ENCODE data around the gene C4orf54. TPM values are rescaled to one million over a fixed set of nuclear protein-coding genes. Genes with fewer than 3 reads are reported as not detected.
A peak's percentile ranks its signal among the peaks of the same experiment; 100 is the strongest.

C4orf54 gene
- total RNA-seq, 1 donor = not detected

DNA sequence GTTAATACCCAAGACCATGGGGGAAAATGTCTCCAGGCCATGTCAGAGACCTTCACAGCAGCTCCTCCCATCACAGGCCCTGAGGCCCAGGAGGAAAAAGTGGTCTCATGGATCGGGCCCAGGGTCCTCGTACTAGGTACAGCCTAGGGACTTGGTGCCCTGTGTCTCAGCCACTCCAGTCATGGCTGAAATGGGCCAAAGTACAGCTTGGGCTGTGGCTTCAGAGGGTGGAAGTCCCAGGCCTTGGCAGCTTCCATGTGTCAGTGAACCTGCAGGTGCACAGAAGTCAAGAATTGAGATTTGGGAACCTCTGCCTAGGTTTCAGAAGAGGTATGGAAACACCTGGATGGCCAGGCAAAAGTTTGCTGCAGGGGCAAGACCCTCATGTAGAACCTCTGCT lies 27.6 kb upstream of the C4orf54 start:
- H3K4me3 ChIP-seq (ENCODE audit: low read depth, low read length) = no peak overlapping the region
- TF ChIP-seq CTCF (IDR thresholded peaks at IDR 0.05; ENCODE audit: insufficient read depth, low read length) = no peak
- DNase-seq (ENCODE audit: low read depth) = no peak

DNA sequence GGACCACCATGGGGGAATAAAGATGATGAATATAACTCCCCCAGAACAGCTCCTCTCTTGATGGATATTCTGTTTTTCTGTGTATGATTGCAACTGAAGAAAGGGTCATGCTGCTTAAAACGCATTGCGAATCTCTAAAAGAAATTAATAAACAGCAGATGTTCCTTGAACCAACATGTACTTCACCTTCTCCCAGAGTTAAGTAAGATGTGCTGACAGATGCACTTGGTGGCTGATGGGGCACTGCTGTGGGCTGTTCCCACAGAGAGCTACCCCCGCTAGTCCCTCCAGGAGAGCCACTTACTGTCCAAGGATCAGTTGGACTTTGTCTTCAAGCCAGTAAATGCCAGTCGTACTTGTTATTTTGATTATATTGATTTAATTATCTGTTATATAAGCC lies 26.3 kb upstream of the C4orf54 start:
- no peak for TF ChIP-seq CTCF (IDR thresholded peaks at IDR 0.05; ENCODE audit: insufficient read depth, low read length)
- no peak overlapping the region for H3K4me3 ChIP-seq (ENCODE audit: low read depth, low read length)
- DNase-seq (ENCODE audit: low read depth) = no peak

DNA sequence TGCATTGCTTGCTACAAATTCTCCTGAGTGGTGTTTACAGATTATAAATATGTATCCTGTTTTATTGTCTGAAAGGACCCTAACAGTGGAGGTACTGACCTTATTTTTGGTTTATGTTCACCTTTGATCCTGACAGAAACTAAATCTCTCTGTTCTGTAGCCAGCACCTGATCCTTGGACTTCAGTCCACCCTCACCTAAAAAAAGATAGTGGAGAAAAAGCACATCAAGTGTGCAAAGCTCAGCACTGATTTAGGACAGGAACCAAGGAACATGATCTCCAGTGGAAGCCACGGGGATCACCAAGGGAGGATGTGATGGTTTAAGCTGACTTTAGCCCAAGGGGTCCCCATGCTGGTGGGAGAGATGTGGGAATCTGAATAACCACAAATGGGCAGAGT lies 22.3 kb upstream of the C4orf54 start:
- no peak overlapping the region for H3K4me3 ChIP-seq (ENCODE audit: low read depth, low read length)
- no peak for TF ChIP-seq CTCF (IDR thresholded peaks at IDR 0.05; ENCODE audit: insufficient read depth, low read length)
- DNase-seq (ENCODE audit: low read depth) = no peak

GRCh38 chr4:99679204-99679603 lies 21.6 kb upstream of the C4orf54 start:
- peak; percentile 21 for DNase-seq (ENCODE audit: low read depth)
- no peak for TF ChIP-seq CTCF (IDR thresholded peaks at IDR 0.05; ENCODE audit: insufficient read depth, low read length)
- H3K4me3 ChIP-seq (ENCODE audit: low read depth, low read length) = no peak overlapping the region

- TF ChIP-seq CTCF (IDR thresholded peaks at IDR 0.05; ENCODE audit: insufficient read depth, low read length) = no peak
- no peak overlapping the region for H3K4me3 ChIP-seq (ENCODE audit: low read depth, low read length)
- no peak for DNase-seq (ENCODE audit: low read depth)
Measured at GRCh38 chr4:99677161-99677560, 19.5 kb upstream of the C4orf54 start.

DNA sequence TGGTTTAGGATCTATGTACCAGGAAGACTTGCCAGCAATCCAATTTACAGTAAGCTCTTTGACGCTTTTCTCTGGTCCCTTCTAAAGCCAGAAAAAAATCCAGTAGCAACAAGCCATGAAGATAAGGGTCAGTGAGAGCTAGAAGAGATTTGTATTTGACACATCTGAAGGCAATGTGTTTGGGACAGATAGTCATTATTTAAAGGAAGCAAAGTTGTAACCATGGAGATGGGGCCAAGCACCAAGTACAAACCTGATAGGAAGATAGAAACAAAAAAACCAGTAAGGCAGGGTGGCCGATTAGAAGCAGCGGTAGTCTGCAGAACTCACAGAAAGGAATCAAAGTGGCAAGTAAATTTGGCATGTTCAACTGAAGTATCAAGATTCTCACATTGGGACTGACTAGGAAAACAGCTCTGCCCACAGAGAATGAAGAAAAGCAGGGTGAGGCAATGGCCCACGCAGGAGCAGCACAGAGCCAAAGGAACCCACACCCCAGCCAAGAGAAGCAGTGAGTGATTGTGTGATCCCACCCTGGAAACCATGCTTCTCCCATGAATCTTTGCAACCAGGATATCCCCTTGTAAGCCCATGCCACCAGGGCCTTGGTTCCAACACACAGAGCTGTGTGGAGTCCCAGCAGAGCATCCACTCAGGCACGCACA lies 12.9 kb upstream of the C4orf54 start:
- no peak overlapping the region for H3K4me3 ChIP-seq (ENCODE audit: low read depth, low read length)
- TF ChIP-seq CTCF (IDR thresholded peaks at IDR 0.05; ENCODE audit: insufficient read depth, low read length) = no peak
- no peak for DNase-seq (ENCODE audit: low read depth)

GRCh38 chr4:99669084-99669483 lies 11.5 kb upstream of the C4orf54 start:
- peak; percentile 51 for DNase-seq (ENCODE audit: low read depth)
- no peak overlapping the region for H3K4me3 ChIP-seq (ENCODE audit: low read depth, low read length)
- no peak for TF ChIP-seq CTCF (IDR thresholded peaks at IDR 0.05; ENCODE audit: insufficient read depth, low read length)

Measured in fibroblast of the aortic adventitia (primary cell).